NCI-H146 treated with DMSO at 0.1 percent for 48 hours (cell line): ENCODE measurements around the gene FCN2.

ENCODE experiments used
- DNase-seq: peaks from one replicate; lab custom pipeline; 2025; ENCODE audit not compliant: unreplicated experiment; lab: John Stamatoyannopoulos, UW

Gene FCN2

DNA sequence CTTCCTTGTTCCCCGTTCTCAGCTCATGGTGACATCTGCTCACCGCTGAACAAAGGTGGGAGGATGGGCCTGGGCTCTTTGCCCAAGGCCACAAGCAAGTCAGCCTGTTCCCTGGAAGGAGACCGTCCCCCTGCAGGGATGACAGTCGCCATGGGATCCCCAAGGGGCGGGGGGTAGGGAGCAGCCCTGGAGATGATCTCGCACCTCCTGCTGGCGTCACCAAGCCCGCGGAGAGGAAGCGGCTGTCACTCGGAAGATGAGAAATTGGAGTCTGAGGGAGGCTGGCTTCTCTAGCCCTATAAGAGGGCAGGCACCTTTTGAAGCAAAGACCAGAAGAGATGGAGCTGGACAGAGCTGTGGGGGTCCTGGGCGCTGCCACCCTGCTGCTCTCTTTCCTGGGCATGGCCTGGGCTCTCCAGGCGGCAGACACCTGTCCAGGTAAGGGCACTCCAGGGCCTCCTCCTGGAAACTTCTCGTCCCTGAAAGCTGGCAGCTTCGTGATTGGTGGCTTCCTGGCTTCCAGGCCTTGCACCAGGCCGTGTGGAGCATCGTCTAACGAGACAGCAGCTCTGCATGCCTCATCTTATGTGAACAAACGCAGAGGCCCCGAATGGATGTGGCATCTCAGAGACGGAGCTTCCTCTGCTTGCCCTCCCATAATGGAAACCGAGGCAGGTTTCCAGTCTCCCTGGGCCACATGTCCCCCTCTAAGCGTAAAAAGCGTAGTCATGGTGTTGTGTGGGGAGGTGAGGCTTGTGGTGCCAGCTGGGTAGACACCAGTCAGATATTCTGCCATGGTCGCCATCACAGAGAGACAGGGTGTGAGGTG lies at the start of gene FCN2:
Gene FCN2 (plus strand): TSS at position 327 of the 829 bp plus-strand sequence. CDS start 12 bp downstream, at position 339.
- no peak for DNase-seq

DNA sequence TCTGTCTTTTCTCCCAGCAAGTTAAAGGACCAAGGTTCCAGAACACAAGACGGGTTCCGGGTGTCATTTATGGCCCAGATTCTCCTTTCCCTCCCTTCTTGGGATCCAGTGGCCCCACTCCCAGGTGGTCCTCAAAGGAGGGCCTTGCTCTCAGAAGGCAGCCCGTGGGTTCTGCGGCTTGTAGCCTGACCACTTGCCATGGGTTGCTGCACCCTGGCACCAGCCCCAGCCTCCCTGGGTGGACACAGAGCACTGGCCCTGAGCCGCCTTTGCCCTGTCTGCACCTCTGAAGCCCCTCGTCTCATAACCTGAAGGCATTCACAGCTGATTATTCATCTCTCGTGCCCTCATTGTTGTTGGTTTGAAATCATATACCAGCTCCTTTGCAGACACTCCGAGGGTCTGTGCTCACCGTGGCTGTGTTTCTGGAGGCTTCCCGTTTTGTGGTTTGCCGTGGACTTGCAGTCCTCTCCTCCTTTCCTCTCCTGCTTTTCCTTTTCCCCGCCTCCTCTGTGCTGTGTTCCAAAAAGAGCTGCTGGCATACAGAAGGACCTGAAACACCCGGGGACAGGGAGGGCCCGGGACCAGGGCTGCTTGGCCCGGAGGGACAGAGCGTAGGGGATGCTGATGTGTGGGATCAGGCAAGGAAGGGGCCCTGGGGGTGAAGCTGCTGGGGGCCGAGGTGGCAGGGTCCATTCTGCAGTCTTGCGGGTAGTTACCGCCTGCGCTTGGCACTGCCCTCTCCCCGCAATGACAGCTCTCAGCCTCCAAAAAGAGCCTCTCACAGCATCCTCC lies 49.5 kb upstream of the FCN2 start:
- no peak for DNase-seq

DNA sequence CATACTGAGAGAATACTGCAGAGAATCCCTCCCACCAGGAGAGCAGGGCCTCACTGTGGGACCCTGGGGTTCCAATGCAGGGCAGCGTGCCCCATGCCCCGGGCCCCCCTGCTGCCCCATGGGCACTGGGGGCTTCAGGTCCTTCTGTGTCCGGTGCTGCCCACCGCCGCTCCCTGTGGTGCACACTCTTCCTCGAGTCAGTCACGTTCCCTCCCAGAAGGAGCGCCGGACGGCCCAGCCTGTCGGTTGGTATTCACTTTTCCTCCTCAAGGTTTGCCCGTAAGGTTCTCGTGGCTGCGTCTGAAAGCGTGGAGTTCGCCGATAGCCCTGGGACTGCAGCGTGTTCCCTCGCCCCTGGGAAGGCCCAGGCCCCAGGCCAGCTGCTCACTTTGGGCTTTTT lies 48.1 kb upstream of the FCN2 start:
- no peak for DNase-seq

DNA sequence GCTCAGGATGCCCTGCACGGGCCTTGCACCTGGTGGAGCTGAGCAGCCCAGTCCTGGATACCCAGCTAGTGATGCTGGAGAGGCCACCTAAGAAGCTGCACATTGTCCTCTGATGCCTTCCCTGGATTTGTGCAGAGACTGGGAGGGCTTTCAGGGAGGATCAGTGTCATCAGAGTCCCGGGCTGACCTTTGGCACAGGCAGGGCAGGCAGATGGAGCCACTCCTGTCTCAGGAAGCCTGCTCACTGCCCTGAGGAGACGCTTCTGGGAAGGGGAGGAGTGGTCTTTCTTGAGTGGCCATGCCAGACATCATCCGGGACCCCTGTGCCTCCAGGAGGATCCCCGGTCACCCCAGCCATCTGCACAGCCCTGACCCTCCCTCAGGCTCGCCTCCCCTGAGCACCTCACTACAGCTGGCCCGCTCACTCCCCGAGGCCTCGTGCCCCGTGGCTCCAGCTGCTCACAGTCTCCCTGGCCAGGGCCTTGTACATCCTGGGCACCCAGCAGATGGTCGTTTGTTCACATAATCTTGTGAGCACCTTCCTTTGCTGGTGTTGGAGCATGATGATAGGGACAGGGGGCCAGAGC lies 47.2 kb upstream of the FCN2 start:
- DNase-seq = no peak

DNA sequence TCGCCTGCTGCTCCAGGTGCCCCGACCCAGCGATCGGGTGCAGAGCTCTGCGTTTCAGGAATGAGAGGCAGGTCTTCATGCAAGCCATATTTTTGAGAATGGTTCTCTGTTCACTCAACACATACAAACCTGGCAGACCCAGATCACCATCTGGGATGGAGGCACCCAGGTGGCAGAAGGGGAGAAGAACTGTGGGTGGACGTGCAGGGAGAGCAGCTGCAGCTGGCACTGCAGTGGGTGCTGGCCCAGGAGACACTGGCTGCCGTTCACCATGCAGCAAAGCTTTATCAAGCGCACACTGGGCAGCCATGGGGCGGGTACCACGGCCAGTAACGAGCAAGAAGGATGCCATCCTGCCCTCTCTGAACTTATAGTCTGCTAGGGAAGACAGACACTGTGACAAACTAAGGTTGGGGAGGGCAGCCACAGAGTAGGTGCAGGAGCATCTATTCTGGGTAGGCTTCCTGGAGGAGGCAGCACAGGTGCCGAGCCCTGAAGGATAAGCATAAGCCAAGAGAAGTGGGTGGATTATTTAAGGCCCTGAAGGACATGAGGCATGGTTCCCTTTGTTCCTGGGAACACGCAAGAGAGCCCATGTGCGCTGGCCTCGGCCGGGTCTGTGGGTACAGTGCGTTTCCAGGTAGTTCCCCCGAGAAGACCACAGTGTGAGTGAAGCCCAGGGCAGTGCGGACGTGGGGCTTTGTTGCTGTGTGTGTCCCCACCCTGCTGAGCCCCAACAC lies 46.2 kb upstream of the FCN2 start:
- DNase-seq = no peak

DNA sequence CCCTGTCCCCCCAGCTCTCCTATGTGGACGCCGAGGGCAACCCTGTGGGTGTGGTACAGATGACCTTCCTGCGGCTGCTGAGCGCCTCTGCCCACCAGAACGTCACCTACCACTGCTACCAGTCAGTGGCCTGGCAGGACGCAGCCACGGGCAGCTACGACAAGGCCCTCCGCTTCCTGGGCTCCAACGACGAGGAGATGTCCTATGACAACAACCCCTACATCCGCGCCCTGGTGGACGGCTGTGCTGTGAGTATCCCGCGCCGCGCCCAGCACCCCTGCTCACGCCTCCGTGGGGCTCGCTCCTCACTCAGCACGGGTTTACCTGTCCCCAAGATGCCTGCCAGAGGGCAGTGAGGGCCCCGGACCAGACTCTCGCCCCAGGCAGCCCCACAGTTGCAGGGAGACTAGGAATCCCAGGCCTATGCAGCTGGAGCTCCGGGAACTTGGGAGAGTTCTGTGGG lies 45.6 kb upstream of the FCN2 start:
- DNase-seq = no peak

DNA sequence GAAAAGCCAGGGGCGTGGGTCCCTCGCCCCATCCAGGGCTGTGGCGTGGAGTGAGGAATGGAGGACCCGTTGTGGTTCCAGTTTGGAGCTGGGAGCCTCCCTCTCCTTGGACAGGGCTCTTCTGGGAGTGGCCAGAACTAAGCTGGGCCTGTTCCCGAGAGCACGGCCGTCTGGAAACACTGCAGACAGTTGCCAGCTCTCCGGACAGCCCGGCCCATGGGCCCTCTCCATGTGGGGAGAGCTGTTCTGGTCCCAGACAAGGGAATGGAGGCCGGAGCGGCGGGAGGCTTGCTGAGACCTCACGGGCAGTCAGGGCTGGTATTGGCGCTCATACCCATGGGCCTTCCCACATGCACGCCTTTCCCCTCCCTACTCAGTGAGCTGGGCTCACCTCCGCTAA lies 45.2 kb upstream of the FCN2 start:
- DNase-seq = no peak

DNA sequence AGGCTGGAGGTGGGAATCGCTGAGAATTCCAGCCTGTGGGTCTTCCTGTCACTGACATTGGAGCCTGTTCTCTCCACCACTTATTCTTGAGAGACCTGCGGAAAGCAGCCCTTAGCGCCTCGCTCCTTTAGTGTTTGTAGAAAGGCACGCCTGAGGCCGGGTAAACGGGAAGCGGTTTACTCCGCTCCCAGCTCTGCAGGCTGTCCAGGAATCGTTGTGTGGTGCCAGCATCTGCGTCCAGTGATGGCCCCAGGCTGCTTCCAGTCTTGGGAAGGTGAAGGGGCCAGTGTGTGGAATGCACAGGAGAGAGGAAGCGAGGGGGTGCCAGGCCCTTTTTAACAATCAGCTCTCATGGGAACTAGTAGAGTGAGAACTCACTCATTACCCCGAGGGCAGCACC lies 44.6 kb upstream of the FCN2 start:
- no peak for DNase-seq

DNA sequence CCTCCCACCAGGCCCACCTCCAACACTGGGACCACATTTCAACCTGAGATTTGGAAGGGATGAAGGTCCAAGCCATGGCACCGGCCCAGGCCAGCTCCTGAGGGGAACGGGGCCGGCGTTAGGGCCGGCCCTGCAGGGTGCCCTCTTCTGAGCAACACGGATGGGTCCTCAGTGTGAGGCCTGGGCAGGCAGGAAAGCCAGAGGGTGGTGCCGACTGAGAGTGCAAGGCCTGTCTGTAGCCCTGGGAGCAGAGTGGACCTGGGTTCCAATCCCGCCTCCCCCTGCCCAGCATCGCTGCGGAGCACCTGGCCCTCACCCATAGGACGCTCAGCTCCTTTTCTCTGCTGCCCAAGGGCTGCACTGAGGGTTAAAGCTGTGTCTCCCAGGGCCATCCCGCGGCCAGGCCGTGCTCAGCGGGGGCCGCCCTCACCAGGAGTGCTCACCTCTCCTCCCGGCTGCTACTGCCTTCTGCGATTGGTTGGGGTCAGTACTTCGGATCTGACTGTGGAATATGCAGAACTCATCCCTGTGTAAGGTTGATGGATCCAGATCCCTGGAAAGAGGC lies 44.1 kb upstream of the FCN2 start:
- DNase-seq = no peak

DNA sequence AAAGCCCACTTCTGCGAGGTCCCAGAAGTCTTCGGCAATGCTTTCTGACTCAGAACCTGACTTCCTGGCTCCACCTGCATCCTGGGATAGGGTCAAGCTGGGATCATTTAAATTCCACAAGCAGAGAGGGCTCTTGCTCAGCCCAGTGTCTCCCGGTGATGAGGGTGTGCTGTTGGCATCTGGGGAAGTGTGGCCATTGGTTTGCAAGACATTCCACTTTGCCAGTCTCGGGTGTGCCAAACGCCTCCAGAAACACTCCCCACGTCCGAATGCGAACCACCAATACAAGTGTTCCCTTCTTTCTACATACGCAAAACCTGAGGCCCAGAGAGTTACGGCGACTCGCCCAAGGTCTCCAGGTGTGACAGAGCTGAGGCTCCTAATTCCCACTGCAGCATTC lies 43.1 kb upstream of the FCN2 start:
- DNase-seq = no peak

DNA sequence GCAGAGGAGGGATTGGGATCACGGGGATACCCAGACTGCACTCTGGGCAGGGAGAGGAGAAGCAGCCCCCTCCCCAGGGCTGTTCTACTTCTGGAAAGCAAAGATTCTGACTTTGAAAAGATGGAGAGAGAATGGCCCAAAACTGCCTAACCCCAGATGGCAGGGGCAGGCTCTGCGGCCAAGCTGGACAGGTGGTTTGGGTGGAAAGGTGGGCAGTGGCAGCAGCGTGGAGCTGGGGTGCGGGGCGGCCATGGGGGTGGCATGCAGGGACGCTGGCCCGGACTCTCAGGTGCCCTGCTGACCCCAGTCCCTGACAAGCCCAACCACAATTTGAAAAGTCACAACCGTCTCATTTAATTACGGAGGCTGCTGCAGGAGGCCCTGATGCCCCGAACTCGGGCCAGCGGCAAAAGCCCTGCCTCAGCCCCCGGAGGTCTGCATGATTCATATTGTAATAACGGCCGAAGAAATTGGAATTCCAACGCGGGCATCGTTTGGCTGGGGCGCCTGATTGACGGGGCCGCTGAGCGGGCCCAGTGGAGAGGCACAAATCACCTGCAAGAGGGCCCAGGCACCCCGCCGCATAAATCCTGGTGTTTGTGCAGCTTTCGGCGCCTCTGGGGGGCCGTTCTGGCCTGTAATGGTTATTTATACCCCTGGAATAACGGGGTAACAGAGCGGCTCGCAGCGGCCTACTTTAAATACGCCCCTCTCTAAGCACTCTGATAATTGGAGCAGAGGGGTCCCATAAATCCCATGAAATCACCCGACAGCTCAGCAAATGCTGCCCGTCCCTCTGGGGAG lies 41.8 kb upstream of the FCN2 start:
- DNase-seq = no peak

DNA sequence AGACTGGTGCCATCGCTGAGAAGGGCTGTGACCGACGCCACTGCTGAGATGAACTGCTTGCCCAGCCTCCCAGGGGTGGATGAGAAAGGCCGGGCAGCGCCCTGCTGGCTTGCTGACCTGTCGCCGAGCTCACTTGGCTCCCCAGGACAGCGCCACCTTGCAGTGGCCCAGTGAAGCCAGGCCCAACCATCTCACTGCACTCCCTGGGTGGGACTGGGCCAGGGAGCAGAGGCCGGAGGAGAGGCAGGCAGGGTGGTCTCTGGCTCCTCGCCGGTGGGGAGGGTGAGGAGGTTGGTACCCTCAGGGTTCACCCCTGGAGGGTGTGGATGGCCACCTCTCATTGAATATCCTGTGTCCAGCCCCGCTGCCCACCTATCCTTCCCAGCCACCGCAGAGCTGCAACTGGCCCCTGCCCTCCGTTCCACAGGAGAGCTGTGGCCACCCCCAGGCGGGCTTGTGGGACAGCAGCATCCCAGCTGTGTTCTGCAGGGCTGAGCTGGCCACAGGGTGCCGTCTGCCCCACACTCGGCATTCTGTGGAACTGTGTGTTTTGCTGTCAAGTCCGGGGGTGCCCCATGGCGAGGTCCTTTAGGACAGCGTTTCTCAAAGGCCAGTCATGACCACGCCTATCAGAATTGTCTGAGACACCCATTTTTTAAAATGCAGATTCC lies 41.0 kb upstream of the FCN2 start:
- DNase-seq = no peak

DNA sequence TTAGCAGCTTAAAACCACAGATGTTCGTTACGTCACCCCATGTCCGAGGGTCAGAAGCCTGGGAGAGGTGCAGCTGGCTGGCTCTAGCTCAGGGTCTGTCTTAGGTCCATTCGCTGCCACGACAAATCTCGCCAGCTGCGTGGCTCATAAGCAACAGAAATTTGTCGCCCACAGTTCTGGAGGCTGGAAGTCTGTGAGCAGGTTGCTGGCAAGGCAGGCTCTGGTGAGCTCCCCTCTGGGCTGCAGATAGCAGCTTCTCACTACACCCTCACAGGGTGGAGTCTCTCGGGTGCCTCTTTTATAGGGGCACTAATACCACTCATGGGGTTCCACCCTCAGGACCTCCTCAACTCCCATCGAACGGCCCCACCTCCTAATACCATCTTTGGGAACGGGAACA lies 40.1 kb upstream of the FCN2 start:
- no peak for DNase-seq

DNA sequence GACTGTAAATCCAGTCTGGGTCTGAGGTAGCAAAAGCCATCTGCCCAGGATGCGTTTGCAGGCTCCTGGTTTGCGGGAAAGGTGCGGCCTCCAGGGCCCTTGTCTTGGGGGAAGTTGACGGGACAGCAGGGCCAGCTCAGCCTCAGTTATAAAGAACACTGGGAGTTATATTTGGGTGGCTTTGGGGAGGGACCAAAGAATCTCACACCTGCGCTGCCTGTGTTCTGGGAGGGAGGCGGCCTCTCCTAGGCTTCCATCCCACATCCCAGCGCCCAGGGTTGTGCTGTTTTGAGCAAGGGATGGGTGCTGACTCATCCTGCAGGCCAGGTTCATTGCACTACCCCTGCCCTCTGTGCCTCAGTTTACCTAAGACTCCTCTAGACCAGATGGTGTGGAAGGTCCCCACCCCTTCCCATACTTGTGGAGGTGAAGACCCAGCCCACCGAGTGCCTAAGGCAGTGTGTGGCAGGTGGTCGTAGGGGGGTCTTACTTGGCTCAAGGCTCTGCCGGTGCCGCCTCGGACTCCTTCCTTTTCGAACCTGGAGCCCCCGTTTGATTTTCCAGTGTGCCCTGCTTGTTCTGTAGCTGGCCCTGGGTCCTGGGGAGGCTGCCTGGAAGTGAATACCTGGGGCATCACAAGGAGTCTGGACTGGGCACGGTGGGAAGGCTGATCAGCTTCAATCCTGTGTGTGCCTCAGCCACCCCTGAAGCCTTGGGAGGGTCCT lies 39.3 kb upstream of the FCN2 start:
- no peak for DNase-seq

DNA sequence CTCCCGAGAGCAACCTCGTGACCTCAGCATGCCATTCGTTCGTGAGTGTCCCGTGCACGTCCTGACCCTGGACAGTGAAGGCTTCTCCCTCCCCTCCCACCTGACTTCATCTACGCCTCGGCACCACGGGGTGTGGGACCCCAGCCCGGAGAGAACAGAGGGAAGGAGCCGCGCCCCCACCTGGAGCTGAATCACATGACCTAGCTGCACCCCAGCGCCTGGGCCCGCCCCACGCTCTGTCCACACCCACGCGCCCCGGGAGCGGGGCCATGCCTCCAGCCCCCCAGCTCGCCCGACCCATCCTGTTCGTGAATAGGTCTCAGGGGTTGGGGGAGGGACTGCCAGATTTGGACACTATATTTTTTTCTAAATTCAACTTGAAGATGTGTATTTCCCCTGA lies 38.3 kb upstream of the FCN2 start:
- no peak for DNase-seq

DNA sequence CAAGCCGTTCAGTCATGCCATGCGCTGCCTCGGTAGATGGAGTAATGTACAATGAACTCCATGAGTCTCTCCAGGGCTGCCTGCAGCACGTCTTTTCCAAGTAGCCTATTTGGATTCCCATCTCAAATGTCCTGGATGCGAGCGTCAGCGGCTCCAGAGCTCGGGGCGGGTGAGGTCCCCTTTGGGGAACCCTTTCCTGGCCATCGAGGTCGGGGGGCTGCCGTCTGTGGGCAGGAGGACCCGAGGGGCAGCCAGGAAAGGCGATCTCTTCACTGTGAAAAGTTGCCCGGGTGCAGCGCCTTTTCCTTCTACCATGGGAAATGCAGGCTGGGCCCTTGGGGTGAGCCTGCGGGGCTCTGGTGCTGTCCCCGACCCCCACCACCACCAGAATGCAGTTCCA lies 36.9 kb upstream of the FCN2 start:
- DNase-seq = no peak

DNA sequence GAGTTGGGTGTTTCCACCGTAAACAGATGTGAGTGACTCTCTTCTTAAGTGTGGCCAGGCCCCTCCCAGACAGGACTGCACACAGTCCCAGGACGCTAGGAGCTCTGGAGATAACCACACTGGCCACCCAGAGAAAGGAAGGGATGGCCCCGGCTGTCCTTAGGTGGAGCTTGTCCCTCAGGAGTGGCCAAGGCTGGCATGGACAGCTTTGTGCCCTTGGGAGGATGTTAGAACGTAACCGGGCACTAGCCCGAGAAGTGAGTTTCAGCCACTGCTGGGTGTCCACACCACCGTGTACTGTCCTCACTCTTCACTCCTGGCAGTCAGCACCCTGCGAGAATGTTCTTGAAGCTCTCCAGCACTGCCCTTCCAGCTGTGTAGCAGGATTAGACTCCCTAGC lies 35.8 kb upstream of the FCN2 start:
- no peak for DNase-seq

DNA sequence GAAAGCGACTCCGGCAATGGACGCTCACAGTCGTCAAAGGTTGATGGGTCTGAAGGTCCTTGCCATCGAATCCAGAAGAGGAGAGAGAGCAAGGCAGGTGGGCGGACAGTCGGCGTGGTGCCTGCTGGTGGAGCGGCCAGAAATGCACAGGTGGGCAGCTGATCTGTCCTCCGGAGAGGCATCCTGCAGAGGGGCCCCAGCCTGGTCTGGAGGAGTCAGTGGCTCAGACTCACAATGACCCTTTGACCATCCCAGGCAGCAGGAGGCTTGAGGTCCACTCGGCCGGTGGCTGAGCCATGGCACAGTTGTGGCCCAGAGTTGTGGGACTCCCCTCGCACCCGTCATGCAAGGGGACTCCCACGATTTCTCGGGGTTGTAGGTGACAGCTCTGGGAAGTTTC lies 34.4 kb upstream of the FCN2 start:
- DNase-seq = no peak

DNA sequence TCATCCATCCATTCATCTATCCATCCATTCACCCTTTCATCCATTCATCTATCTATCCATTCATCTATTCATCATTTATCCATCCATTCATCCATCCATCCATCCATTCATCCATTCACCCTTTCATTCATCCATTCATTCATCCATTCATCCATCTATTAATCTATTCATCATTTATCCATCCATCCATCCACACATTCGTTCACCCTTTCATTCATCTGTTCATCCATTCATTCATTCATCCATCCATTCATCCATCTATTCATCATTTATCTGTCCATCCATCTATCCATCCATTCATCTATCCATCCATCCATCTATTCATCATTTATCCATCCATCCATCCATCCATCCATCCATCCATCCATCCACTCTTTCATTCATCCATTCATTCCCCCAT lies 33.9 kb upstream of the FCN2 start:
- no peak for DNase-seq
